SK-N-MC (cell line): ENCODE data around the gene MAP3K5.
A peak's percentile ranks its signal among the peaks of the same experiment; 100 is the strongest.

Experiments
- DNase-seq: peaks from one replicate; pipeline ENCODE4 v3.0.0-alpha.2; 2011; ENCODE audit warnings: low read depth, low spot score
- H3K27ac ChIP-seq: fragments of 200-600 bp; sonication (generic); 2 replicates; pipeline ENCODE4 v1.5.1; 2016; ENCODE audit warnings: mixed run types
- H3K36me3 ChIP-seq: fragments of 200-600 bp; sonication (generic); 2 replicates; pipeline ENCODE4 v1.6.1; 2017; ENCODE audit warnings: antibody characterized with exemption, low read length, mixed read lengths; ENCODE audit not compliant: insufficient read depth
- H3K4me3 ChIP-seq: fragments of 200-600 bp; sonication (generic); 2 replicates; pipeline ENCODE4 v1.5.1; 2016
- H3K9ac ChIP-seq: fragments of 200-600 bp; sonication (generic); 2 replicates; pipeline ENCODE4 v1.8.0; 2017; ENCODE audit warnings: mixed run types, mixed read lengths; ENCODE audit not compliant: insufficient read length
- H3K9me3 ChIP-seq: fragments of 200-600 bp; sonication (generic); 2 replicates; pipeline ENCODE4 v1.6.1; 2017; ENCODE audit warnings: low read depth, mild to moderate bottlenecking, antibody characterized with exemption, low read length, moderate library complexity, mixed read lengths
- EZH2 ChIP-seq: fragments of 200-600 bp; sonication (generic); IDR thresholded peaks from one replicate; pipeline ENCODE4 v1.6.1; 2017; ENCODE audit warnings: antibody characterized with exemption
- FOXP2 ChIP-seq: optimal IDR thresholded peaks from 2 replicates; pipeline ENCODE3; 2011; ENCODE audit warnings: mild to moderate bottlenecking, moderate library complexity; ENCODE audit not compliant: insufficient read depth; ENCODE audit errors: extremely low read length, control extremely low read depth
- POLR2AphosphoS5 ChIP-seq: IDR thresholded peaks from 2 replicates; pipeline ENCODE4 v1.6.1; 2012; ENCODE audit warnings: mild to moderate bottlenecking, low read depth, low read length, borderline replicate concordance

Gene MAP3K5

DNA sequence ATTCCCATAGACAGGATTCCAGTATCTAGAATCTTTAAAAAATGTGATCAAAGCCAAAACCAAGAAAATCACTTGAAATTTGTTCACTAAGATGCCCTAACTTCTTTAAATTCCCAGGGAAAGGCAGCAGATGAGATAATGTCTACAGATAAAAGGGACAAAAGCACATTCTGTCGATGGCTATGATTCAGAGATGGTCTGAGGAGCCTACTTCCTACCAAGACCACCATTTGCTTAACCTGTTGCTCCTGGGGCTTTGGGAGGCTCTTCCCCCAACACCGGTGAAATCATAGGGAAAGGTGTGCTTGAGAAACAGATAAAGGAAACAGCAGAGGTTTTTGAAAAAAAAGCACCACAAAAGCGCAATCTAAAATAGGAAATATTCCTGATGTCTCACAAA is 123.7 kb downstream of the MAP3K5 start:
- H3K9me3 ChIP-seq: no peaks in the 10 kb centered on the region
- H3K27ac ChIP-seq: no peak overlapping the region
- no peak overlapping the region for H3K4me3 ChIP-seq
- H3K9ac ChIP-seq: no peak overlapping the region
- no peak for TF ChIP-seq EZH2
- TF ChIP-seq POLR2AphosphoS5: no peak
- no peak for TF ChIP-seq FOXP2
- H3K36me3 ChIP-seq: peaks cover 17% of the 10 kb centered on the region
- no peak for DNase-seq

DNA sequence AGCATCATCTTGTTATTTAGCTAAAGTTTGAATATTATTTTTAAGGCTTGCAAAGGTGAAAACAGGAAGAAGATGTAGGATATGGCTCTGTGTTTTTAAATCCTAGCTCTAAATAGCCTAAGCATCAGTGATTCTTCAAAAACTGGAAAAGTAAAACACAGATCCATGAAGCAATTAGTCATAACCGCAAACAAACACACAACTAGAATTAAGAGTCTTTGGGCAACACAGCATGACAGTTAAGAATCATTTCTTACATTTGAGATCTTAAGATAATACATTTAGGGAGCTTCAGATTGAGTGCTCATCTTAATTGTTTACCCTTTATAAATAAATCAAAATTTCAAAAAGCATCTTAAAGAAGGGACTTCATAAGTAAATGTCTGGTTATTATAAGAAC is 126.2 kb downstream of the MAP3K5 start:
- DNase-seq: no peak
- Histone ChIP-seq H3K9ac (no peak overlapping the region), H3K27ac (no peak overlapping the region), H3K9me3 (no peaks in the 10 kb centered on the region), H3K36me3 (peaks cover 8% of the 10 kb centered on the region), H3K4me3 (no peak overlapping the region)
- TF ChIP-seq EZH2 (no peak), FOXP2 (no peak), POLR2AphosphoS5 (no peak)

DNA sequence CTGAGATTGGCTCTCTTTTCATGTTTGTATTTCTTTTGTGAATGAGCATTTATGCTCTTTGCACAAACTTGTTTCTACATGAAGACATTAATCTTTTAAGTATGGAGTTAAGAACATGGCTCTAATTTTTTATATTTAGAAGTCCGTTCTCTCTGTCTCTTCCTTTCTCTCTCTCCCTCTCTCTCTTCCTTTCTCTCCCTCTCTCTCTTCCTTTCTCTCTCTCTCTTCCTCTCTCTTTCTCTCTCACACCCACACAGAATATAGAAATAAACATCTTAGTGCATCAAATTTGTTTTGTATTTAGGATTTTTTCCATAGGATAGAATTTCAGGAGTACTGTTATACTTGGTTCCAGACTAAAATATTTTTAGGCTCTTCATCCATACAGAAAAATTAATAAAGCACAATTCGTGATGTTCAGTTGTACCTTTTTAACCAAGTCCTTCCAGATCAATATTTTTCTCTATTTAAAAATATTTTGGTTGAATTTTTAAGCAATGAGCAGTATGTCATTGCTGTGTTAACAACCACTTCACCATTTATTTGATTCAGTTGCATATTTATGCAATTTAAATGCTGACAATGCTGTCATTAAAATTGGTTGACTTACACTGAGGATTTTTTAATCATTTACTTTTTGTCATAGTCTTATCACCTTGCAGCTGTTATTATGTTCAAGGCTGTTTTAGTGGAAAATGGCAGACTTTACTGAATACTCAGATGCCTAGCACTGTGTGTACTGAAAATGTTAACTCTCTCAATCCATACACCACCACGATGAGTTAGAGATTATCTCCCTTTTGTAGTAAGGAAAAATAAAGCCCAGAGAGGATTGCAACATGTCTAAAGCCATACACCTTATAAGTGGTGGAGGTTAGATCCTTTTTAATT is 129.7 kb downstream of the MAP3K5 start:
- TF ChIP-seq EZH2 (no peak), POLR2AphosphoS5 (no peak), FOXP2 (no peak)
- no peak overlapping the region for H3K9ac ChIP-seq
- DNase-seq: no peak
- no peaks in the 10 kb centered on the region for H3K9me3 ChIP-seq
- H3K4me3 ChIP-seq: no peak overlapping the region
- H3K36me3 ChIP-seq: peaks cover 4% of the 10 kb centered on the region
- H3K27ac ChIP-seq: no peak overlapping the region

DNA sequence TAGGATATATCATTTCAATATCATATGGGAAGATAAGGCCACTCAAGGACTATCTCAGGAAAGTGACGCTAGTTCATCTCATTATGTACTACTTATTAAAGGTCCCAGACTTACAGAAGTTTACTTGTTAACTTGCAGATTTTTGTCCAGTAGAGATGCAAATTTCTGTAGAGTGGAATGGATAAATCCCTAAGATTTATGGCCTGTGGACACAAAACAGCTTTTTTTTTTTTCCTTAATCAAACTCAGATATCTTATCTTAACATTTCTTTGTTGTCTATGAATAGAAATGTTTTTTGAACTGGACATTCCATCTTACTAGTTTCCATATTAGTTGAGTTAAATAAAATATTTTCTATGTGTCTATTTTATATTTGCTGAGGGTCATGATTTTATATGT is 131.6 kb downstream of the MAP3K5 start:
- Histone ChIP-seq H3K4me3 (no peak overlapping the region), H3K27ac (no peak overlapping the region), H3K9ac (no peak overlapping the region), H3K36me3 (no peaks in the 10 kb centered on the region; the same call in none of the 2 replicates), H3K9me3 (no peaks in the 10 kb centered on the region)
- no peak for DNase-seq
- no peak for TF ChIP-seq EZH2
- no peak for TF ChIP-seq POLR2AphosphoS5
- no peak for TF ChIP-seq FOXP2

DNA sequence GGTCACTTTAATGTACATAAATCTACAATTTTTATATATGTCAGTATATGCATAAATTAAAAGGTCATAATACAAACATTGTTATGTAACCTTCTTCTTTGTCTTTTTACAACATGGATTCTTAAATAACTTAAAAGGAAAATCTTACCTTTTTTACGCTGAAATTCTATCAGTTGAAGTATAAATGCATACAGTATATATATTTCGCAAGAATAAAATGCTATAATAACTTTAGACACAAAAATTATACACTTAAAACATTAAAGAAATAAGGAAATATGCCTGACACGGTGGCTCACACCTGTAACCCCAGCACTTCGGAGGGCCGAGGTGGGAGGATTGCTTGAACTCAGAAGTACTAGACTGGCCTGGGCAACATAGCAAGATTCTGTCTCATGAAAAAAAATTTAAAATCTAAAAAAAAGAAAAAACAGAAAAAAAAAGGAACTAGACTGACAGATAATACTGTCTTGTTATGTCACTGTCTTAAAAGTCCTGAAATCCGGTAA is 132.2 kb downstream of the MAP3K5 start:
- no peak overlapping the region for H3K4me3 ChIP-seq
- H3K9ac ChIP-seq: no peak overlapping the region
- no peaks in the 10 kb centered on the region; the same call in 1 of the 2 replicates for H3K36me3 ChIP-seq
- no peak for TF ChIP-seq FOXP2
- no peak for TF ChIP-seq EZH2
- no peak for TF ChIP-seq POLR2AphosphoS5
- no peak overlapping the region for H3K27ac ChIP-seq
- DNase-seq: no peak
- no peaks in the 10 kb centered on the region for H3K9me3 ChIP-seq

DNA sequence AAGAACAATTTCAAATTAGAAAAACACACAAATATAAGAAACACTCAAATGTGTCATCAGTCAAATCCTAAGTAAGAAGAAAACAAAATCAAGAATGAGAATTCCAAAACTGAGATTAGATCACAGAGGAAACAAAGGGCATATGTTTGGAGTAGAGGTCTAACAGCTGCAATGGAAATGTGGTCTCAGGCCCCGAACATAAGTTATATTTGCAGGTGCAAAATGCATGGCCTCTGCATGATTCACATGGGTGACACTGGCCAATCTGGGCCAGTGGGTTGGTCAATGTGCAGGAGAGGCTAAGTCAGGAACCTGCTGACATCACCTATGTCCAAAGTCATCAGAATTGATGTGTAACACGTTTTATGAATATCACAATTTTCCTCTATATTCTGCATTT is 133.6 kb downstream of the MAP3K5 start:
- Histone ChIP-seq H3K4me3 (no peak overlapping the region), H3K9ac (no peak overlapping the region), H3K27ac (no peak overlapping the region), H3K9me3 (no peaks in the 10 kb centered on the region), H3K36me3 (peaks cover 4% of the 10 kb centered on the region; the same call in 1 of the 2 replicates)
- no peak for DNase-seq
- TF ChIP-seq POLR2AphosphoS5: no peak
- TF ChIP-seq FOXP2: no peak
- no peak for TF ChIP-seq EZH2

DNA sequence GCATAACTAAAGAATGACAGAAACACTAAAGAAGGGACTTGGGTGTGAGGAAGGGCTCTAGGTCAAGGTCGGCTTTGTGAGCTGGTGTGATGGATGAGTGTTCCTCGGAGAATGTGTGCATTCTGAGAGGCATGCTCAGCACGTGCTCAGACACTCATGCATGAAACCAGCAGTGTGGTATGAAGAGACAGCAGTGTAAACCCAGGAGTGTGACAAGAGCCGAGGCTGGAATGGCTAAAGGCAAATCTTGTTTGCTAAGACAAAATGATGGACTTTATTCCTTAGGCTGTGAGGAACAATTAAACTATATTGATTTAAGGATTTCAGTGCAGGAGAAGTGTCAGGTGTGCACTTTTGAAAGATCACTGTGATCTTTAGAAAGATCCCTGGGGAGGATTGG is 134.6 kb downstream of the MAP3K5 start:
- Histone ChIP-seq H3K9me3 (no peaks in the 10 kb centered on the region), H3K27ac (peak overlapping the region; percentile 56; the same call in 1 of the 2 replicates), H3K36me3 (peaks cover 4% of the 10 kb centered on the region; the same call in 1 of the 2 replicates), H3K4me3 (no peak overlapping the region), H3K9ac (no peak overlapping the region)
- no peak for TF ChIP-seq EZH2
- TF ChIP-seq FOXP2: no peak
- TF ChIP-seq POLR2AphosphoS5: no peak
- no peak for DNase-seq

DNA sequence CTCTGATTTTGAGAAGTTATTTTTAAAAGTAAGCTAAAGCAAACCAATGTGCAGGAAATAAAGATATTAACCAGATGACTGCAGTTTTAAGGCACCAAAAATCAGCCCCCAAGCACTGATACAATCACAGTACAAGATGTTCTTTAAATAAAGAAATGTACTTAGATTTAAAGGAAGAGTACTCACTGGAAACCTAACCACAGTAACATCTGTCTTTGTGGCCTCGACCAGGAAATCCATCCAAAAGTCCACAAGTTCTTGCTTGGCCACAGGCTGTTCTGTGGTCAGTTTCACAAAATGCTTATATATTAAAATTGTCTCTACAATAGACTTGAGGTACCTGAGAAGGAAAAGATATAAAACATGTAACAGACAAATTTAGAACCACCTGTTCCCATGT is 136.2 kb downstream of the MAP3K5 start:
- no peak overlapping the region for H3K9ac ChIP-seq
- TF ChIP-seq FOXP2 (no peak), POLR2AphosphoS5 (no peak), EZH2 (no peak)
- peak overlapping the region; percentile 42; the same call in 1 of the 2 replicates for H3K27ac ChIP-seq
- H3K4me3 ChIP-seq: no peak overlapping the region
- no peak for DNase-seq
- peaks cover 11% of the 10 kb centered on the region; the same call in 1 of the 2 replicates for H3K36me3 ChIP-seq
- no peaks in the 10 kb centered on the region for H3K9me3 ChIP-seq
